GOT3 (cell line): ENCODE measurements around the gene CFAP92.

Source experiments
- DNase-seq: peaks from one replicate; lab custom pipeline; 2025; ENCODE audit warnings: mixed read lengths; lab: John Stamatoyannopoulos, UW

Gene CFAP92

DNA sequence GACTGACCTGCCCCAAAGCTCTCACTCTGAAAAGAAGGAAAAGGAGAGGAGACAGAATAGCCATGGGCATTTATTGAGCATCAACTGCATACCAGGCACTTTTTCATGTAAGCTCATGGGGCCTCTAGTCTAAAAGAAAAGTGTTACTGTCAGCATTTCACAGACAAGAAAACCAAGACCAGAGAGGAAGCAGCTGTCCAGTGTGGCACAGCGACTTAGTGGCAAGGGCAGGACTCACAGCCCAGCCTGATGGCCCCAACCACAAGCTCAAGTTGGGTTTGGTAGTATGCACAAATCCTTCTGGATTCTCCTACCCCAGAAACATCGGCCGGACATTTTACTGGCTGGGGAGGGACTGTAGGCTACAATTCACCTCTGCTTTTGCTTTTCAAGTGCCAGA, 13.0 kb upstream of the CFAP92 start:
- no peak for DNase-seq

DNA sequence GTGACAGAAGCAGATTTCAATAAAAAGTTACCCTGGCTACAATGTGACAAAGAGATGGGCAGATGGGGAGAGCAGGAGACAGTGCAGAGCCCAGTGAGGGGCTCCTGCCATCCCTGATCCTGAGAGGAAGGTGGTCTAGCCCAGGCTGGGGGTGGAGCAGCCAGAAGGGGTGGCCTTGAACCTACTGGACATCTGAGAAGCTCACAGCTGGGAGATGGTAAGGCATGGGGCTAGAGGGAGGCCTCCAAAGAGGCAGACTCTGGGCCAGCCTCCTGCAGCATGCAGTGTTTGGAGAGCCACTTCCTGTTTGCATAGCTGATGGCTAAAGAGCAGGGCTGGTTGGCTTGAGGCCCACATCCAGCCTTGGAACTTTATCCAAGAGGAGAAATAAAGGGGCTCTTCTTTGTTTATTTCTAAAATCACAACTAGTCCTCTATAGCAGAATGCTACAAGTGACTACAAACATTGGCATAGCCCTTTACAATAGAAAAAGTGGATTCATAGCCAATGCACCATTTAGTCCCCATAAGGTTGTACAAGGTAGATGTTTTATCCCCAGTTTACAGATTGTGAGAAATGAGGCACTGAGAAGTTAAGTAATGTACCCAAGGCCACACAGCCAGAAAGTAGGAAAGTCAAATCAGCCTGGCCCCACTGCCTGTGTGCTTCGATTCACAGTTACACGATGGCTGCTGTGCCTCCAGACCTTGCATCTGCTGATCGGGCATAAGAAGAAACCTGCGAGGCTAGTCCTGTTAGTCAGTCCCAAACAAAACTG, 11.8 kb upstream of the CFAP92 start:
- DNase-seq, result no peak

DNA sequence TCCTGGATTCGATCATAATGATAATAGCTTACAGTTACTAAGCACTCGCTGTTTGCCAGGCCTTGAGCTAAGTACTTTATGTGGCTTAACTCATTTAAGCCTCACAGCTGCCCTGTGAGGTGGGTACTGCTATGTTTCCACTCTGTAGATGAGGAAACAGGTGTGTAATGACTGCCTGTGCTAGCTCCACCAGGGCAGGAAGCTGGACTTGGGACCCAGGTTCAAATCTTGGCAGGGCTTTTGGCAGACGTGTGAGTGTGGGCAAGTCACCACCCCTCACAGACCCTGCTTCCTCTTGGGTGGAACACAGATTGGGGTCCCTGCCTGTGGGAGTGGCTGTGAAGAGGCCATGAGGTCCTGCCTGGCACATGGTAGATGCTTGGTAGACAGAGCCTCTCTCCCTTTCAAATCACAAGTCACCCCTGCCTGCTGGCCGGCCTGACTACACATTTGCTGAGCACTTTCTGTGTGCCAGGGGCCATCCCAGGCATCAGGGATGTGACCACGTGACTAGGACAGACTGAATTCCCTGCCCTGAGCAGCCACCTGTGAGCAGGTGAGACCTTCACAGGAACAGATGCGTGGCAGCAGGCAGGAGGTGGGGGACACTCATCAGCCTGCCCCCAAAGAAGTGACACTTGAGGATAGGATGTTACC, 10.9 kb upstream of the CFAP92 start:
- DNase-seq, result no peak

DNA sequence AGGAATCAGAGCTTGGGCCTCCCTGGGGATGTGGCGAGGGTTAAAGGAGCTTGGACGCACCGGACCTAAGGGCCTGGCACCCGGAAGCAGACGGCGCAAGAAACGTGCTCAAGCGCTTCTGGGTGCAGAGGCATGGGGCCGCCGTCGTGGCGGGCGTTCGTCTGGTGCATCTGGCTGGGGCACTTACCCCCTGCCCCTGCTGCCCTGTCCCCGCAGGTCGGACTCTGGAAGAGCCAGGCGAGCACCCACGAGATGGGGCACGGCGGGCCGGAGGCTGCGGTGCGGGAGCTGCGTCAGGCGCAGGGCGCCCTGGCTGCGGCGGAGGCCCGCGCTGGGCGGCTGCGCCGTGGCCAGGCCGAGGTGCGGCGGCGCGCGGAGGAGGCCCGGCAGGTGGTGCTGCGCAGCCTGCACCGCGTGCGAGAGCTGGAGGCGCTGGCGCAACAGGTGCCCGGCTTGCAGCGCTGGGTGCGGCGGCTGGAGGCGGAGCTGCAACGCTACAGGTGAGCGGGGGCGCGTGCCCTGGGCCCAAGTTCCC, 9.8 kb upstream of the CFAP92 start:
- no peak for DNase-seq

DNA sequence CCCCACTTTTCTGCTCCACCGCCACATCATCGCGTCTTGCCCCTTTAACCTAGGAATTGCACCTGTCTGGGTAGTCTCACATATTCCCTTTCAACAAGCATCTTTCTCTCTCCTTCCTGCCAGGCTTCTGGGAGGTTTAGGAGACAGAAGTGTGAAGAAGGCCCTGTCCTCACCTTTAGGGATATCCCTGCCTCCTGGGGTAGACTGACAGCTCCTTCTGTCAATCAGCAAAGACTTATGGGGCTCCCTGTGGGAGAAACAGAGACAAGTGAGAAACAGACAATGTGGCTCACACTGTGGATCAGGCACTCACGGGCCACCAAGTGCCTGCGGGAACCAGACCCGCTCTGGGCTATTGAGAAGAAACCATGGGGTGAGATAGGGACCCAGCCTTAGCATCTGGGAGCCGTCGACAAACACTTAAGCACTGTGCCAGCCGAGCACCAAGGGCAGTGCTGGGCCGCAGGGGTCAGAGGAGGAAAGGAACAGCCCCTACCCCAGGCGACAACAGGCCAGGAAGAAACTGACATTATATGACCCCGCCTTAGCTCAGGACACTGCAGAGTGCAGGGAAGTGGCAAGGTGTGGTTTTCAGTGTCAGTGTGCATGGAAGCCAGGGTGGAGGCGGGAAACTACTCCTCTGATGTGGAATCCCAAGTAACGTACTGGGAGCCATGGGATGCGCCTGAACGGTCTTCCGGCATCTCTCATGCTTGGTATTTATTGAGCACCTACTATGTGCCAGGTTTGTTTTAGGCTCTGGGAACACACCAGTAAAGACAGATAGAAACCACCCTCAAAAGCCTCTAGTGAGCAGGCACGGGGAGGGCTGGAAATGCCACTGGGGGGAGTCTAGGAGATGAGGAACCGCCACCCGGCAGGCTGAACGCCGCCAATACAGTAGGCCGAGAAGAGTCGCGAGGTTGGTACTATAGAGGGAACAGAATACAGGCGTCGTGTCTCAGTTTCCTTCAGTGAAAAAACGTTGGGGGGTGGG, 9.0 kb upstream of the CFAP92 start:
- DNase-seq, result no peak

DNA sequence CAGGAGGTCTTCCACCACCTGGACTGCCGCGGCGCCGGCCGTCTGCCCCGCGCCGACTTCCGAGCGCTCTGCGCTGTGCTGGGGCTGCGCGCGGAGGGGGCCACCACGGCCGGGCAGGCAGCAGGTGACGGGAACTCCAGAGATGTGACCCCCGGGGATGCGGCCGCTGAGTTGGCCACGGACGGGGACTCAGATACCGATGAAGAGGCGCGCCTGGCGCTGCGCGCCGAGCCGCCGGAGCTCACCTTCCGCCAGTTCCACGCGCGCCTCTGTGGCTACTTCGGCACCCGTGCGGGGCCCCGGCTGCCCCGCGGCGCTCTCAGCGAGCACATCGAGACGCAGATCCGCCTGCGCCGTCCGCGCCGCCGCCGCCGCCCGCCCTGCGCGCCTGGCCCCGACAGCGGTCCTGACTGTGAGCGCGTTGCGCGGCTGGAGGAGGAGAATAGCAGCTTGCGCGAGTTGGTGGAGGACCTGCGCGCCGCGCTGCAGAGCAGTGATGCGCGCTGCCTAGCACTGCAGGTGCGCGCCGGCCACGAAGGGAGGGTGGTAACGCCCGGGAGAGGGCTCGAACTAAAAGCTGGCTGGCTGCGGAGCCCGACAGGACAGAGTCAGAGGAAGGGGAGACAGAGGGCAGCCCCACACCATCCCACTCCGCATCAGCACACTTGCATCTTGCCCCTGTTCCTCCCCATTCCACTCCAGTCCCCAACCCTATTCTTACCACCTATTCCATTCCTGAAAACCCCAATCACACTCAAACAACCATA, 8.1 kb upstream of the CFAP92 start:
- no peak for DNase-seq

DNA sequence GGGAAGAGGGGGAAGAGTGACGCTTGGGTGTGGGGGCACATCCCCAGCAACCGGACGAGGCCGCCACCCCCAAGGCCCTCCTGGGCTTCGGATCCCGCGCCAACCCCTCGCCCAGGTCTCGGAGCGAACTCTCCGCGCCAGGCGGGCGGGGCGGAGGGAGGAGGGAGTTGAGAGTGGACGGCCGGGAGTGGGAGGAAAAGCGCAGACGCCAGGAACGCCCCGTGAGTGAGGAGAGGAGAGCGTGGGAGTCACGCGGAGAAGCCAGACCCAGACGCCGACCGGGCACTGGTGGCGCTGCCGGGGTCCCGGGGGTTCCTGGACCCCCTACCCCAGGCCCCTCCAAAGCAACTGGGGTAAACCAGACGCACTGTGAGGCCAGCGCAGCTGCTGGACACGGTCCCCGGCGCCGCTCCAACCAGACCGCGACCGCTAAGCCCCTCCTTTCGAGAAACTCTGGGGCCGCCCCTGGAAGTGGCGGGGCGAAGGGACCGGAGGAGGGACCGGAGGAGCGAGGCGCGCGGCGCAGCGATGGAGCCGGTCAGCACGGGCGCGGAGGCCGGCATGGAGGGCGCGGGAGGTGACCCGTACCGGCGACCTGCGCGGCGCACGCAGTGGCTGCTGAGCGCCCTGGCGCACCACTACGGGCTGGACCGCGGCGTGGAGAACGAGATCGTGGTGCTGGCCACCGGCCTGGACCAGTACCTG, 7.4 kb upstream of the CFAP92 start, which contains the start of gene EFCC1:
EFCC1 (plus strand) TSS at position 204 of the 705 bp plus-strand sequence; CDS start at position 529, 325 bp downstream.
- no peak for DNase-seq

DNA sequence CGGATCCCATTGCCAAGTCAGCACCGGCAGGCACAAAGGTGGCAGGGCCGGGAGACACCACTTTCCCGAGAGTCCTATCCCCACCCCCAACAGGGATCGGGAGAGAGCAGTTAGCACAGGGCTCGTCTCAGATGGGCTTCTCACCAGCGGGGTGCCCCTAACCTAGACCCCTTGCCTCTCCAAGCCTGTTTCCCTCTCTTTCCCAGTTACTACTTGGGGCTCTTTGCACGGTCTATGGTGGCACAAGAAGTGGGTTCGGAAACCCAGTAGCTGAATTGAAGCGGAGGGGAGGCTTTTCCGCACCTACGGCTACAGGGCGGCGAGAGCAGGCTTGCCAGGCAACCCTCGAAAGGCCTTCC, 6.8 kb upstream of the CFAP92 start:
- no peak for DNase-seq

DNA sequence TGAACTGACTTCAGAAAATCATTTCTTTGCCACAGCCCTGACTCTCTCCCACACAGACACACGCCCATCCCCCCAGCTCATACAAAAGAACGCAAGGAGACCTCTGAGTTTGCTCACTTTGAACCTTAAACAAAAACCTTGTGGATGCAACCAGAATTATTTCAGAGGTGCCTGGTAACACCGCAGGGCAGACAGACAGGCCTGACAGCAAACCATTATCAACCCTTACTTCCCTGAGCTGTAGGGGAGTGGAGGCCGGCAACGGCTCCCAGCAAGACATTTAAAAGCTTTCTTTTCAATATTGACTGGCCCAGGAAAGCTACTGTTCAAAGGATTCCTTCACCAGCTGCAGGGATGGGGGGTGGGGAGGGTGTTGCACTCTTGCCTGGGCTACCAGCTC, 5.2 kb upstream of the CFAP92 start:
- DNase-seq, result no peak

DNA sequence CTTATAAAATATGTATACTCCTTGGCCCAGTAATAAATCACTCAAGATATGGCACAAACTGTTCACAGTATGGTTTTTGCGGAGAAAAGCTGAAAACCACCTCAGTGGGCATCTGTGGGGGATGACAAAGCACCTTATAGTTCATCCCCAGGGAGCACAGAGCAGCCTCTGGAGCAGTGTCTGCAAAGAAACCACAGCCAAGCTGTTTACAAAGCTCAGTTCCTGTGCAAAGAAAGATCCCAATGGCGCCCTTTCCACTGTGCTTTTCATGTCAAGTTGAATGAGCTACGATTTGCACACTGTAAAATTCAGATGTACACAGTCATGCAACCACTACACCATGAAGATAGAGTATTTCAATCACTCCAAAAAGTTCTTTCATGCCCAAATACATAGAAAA, 4.7 kb upstream of the CFAP92 start:
- DNase-seq, result no peak

DNA sequence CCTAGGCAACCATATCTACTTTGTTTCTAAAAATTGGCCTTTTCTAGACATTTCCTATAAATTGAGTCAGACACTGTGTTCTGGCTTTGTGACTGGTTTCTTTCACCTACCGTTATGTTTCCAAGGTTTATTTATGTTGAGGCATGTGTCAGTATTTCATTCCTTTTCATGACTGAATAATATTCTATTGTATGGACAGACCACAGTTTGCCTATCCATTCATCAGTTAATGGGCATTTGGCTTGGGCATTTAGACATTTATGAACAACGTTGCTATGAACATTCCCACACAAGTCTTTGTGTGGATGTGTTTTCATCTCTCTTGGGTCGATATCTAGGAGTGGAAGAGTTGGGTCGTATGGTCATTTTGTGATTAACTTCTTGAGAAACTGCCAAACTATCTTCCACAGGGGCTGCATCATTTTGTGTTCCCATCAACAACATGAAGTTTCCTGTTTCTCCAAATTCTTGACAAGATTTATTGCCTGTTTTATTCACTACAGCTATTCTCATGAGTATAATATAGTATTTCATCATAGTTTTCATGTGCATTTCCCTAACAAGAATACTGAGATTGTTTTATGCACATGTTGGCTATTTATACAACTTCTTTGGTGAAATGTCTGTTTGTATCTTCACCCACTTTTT, 3.7 kb upstream of the CFAP92 start:
- DNase-seq, result no peak

DNA sequence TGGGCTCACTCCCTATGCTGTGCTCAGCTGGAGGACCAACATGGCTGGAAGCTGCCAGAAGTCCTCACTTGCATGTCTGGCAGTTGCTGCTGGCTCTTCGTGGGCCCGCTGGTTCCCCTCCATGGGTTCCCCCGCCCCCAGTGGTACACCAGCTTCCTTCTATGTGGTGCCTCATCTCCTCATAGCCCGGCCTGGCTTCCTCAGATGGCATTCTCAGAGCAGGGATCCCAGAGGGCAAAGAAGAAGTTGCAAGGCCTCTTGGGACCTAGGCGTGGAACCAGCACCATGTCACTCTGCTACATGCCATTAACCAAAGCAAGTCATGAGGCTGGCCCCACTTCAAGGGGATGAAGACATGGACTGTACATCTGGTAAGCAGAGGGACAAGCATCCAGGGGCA, 2.9 kb upstream of the CFAP92 start:
- DNase-seq, result no peak

DNA sequence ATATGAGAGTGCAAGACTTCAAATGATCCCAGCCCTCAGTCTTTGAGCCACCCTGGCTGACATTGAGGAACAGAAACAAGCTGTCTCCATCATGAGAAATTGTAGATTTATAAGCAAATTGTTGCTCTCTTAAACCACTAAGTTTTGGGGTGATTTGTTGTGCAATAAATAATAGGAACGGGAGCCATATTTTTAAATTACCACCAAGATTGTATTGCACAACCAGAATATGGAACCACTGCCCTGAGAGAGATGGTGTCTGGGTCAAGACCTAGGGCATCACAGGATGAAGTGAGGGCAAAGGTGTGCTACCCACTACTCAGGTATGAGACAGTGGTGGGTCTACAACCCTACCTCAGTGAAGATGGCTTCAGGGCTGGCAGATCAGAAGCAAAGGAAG, 2.3 kb upstream of the CFAP92 start:
- DNase-seq, result no peak

DNA sequence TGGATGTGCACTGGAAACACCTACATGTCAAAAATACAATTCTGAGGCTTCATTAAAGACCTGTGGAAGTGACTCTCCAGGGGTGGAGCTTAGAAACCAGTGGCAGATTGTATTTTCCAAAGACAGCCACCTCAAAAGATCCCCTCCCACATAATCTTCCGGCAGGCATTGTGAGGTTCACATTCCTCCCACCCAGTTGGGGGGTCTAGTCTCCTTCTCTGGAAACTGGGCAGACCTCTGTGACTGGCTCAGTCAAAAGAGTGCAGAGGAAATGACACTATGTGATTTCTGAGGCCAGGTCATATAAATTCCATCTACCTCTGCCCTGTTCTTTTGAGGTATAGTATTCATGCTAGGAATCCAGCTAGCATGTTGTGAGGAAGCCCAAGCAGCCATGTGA, 1.9 kb upstream of the CFAP92 start:
- DNase-seq, result no peak

DNA sequence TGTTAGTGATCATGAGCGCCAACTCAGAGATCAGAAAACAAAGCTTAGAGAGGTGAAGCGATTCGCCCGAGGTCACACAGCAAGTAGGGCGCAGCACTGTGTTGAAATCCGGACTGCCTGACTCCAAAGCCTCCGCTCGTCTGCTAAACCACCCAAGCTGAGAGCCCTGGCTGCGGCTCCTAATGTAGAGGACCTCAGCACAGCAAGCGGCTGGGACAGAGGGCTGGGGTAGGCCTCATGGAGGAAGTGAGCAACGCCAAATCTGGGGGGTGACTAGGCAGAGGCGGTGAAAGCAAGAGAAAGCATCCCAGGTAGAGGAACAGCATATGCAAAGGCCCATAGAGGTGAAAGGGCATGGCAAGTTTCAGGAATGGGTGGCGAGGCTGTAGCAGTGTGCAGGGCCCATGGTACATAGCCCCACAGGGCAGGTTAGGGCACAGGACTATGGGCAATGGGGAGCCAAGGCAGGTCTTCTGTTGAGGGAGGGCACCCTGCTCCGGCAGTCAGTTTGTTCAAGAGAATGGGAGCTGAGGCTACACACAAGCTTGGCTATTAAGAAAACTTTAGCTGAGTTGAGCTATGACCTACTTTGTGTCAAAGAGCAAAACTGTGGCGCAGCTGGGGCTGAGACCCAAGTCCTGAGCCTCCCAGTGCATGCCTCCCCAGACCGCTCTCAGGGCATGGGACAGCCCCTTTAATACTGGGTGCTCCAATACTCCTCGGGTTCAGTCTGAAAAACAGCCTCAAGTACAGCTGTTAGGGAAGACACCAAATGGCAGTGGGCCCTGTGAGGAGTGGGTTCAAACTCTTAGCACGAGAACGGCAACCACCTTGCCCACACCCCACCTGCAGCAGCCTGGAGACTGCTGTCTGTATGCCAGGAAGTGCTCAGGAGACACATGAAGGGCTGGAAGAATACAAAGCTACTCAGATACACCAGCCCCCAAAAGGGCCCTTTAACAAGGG, 988 bp upstream of the CFAP92 start:
- DNase-seq, result no peak

DNA sequence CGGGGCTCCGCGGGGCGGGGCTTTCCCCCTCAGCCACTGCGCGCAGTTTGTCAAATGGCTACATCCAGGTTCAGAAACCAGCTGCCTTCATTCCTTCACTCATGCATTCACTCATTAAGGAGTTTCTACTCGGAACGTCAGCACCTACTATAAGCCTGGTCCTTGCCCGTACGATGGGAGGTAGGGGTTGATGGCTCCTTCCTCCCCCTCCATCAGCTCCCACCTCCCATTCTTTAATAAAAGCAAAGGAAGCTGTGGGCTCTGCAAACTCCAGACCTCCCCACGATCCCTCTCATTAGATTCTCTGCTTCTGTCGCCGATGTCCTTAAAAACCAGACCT, 267 bp upstream of the CFAP92 start:
- no peak for DNase-seq

DNA sequence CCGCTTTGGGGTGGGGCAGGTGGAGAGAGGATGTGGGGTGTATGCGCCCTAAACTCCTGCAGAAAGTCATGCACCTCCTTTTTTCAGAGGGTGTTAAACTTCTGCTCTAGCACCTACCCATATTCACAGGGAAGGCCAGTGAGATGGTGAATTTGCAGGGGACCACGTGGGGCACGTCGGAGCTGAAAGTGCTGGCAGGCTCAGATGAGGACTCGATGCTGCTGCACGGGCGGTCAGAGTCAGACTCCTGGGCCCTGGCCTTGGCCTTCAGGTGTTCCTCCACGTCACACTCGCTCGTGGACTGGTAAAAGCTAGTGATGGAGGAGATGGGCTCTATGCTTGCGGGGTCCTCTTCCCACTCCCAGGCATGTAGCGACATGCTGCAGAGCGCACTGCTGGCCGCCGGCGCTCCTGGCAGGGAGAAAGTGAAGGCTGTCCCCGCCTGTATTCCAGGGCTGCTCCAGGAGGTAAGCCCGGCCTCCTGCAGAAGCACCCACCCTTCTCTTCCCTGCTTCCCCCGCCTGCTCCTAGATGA, 883 bp downstream of the CFAP92 start:
- no peak for DNase-seq

DNA sequence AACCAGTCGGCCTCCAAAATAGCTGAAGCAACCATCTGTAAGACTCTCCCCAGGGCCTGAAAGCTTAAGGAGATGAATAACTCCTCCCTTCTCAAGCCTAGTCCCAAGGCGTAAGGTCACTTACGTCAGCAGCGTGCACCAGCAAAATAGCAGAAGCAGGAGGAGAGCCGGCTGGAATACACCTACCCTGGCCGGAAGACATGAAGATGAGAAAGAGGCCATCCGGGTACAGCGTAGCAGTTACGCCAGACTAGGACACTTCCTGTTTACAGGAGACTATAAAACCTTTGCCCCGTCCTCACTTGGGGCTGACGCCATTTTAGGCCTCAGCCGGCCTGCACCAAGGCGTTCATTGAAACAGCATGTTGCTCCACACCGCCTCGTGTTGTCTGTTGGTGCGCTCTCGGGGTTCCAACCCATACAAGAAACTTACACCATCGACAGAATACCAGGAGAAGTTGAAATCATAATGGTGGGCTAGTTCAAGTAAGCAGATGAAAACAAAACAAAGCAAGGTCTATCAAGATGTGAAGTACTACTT, 2.5 kb downstream of the CFAP92 start:
- DNase-seq, result no peak

DNA sequence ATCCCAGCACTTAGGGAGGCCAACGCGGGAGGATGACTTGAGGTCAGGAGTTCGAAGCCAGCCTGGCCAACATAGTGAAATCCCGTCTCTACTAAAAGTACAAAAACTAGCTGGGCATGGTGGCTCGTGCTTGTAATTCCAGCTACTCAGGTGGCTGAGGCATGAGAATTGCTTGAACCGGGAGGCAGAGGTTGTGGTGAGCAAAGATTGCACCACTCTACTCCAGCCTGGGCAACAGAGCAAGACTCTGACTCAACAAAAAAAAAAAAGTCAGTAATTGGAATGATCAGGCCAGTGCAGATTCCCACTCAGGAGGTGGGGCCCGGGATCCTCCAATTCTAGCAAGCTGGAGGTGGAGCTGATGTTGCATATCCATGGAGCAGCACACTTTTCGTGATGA, 5.6 kb downstream of the CFAP92 start:
- no peak for DNase-seq
